Stimulated activated naive CD8-positive, alpha-beta T cell treated with anti-CD3 and anti-CD28 coated beads, Interleukin-15, Interleukin-2, amounts not matched to agents 100 U/mL and 50 U/mL, for 24 hours (primary cell): ENCODE measurements around the gene DCBLD1.

Source experiments
- ATAC-seq: fragments of 150-1000 bp; cut with Tn5 transposase; one replicate; pipeline ENCODE4 v1.10.0; 2021
- DNase-seq: peaks from one replicate; pipeline ENCODE4 v3.0.0; 2021

DCBLD1 gene

GRCh38 chr6:117530467-117531242 lies 48.2 kb downstream of the DCBLD1 start:
- DNase-seq (no peak), ATAC-seq (no peak)

- ATAC-seq (no peak), DNase-seq (no peak)
Measured at GRCh38 chr6:117531346-117531745, 48.9 kb downstream of the DCBLD1 start.

GRCh38 chr6:117531809-117532725 lies 49.6 kb downstream of the DCBLD1 start:
- ATAC-seq (peak; percentile 73), DNase-seq (no peak)

GRCh38 chr6:117533775-117534174 lies 51.3 kb downstream of the DCBLD1 start:
- no peak for DNase-seq
- no peak for ATAC-seq

- no peak for DNase-seq
- ATAC-seq, result no peak
Measured at GRCh38 chr6:117534974-117535373, 52.5 kb downstream of the DCBLD1 start.

GRCh38 chr6:117536317-117536716 lies 53.8 kb downstream of the DCBLD1 start:
- DNase-seq (no peak), ATAC-seq (no peak)

- DNase-seq, result no peak
- ATAC-seq, result no peak
Measured at GRCh38 chr6:117538615-117539014, 56.1 kb downstream of the DCBLD1 start.

GRCh38 chr6:117540670-117541069 lies 58.2 kb downstream of the DCBLD1 start:
- DNase-seq (no peak), ATAC-seq (no peak)

- DNase-seq (no peak), ATAC-seq (no peak)
Measured at GRCh38 chr6:117542493-117542892, 60.0 kb downstream of the DCBLD1 start.

- ATAC-seq (no peak), DNase-seq (no peak)
Measured at GRCh38 chr6:117544716-117545115, 62.2 kb downstream of the DCBLD1 start.

GRCh38 chr6:117545161-117545595 lies 62.7 kb downstream of the DCBLD1 start:
- ATAC-seq, result no peak

GRCh38 chr6:117546674-117547073 lies 64.2 kb downstream of the DCBLD1 start:
- ATAC-seq (no peak), DNase-seq (no peak)

More at GRCh38 chr6:117545161-117545595, 62.7 kb downstream of the DCBLD1 start:
- no peak for DNase-seq

GRCh38 chr6:117547688-117548621 lies 65.5 kb downstream of the DCBLD1 start:
- peak; percentile 55 for DNase-seq

GRCh38 chr6:117548797-117549301 lies 66.4 kb downstream of the DCBLD1 start:
- no peak for DNase-seq
- peak; percentile 45 for ATAC-seq

More at GRCh38 chr6:117547688-117548621, 65.5 kb downstream of the DCBLD1 start:
- peak; percentile 50 for ATAC-seq

GRCh38 chr6:117549611-117550010 lies 67.1 kb downstream of the DCBLD1 start:
- ATAC-seq, result no peak
- no peak for DNase-seq

- DNase-seq (no peak), ATAC-seq (no peak)
Measured at GRCh38 chr6:117550078-117550600, 67.7 kb downstream of the DCBLD1 start.

GRCh38 chr6:117550618-117551242 lies 68.3 kb downstream of the DCBLD1 start:
- DNase-seq (no peak), ATAC-seq (no peak)

- DNase-seq (no peak), ATAC-seq (no peak)
Measured at GRCh38 chr6:117552618-117553017, 70.1 kb downstream of the DCBLD1 start.

GRCh38 chr6:117553142-117553541 lies 70.7 kb downstream of the DCBLD1 start:
- no peak for DNase-seq
- no peak for ATAC-seq

- peak; percentile 58 for ATAC-seq
- no peak for DNase-seq
Measured at GRCh38 chr6:117555262-117555849, 72.9 kb downstream of the DCBLD1 start.
